GM12873 (cell line): ENCODE data around the gene RPL19.

Experiments used
- TF ChIP-seq, protein P1 (sequence below): IDR thresholded peaks from 2 replicates; pipeline ENCODE4 v1.5.1; 2012; ENCODE audit warnings: low read depth, mild to moderate bottlenecking, moderate library complexity, low read length, control low read depth; ENCODE audit not compliant: insufficient read depth; ENCODE audit errors: missing control alignments

RPL19 gene

DNA sequence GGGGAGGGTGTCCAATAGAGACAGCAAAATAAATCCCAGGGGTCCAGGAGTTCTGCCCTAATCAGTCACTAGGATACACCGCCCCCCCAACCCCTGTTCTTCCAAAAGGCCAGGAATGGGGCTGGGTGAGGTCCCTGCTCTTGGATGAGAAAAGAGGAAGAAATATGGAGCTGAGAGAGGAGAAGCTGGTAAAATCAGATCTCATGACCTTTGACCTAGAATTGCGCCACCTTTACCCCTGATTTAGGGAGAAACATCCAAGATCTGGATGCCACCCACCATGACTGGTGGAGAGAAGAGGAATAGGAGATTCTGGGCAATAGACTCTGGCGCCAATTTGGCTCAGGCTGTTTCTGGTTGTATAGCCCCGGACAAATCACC, 1.9 kb upstream of the RPL19 start:
- TF ChIP-seq, protein P1, sequence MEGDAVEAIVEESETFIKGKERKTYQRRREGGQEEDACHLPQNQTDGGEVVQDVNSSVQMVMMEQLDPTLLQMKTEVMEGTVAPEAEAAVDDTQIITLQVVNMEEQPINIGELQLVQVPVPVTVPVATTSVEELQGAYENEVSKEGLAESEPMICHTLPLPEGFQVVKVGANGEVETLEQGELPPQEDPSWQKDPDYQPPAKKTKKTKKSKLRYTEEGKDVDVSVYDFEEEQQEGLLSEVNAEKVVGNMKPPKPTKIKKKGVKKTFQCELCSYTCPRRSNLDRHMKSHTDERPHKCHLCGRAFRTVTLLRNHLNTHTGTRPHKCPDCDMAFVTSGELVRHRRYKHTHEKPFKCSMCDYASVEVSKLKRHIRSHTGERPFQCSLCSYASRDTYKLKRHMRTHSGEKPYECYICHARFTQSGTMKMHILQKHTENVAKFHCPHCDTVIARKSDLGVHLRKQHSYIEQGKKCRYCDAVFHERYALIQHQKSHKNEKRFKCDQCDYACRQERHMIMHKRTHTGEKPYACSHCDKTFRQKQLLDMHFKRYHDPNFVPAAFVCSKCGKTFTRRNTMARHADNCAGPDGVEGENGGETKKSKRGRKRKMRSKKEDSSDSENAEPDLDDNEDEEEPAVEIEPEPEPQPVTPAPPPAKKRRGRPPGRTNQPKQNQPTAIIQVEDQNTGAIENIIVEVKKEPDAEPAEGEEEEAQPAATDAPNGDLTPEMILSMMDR: no peak

DNA sequence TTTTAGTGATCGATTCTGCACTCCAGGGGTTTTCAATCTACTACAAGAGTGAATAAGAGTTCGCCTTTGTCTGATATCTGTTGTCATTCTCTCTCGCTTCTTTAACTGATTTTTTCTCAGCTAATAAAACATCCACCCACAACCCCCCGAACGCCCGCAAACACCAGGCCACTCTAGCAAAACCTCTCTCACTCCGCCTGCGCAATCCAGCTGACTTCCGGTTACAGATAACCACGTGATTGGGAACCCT, 338 bp upstream of the RPL19 start:
- TF ChIP-seq, protein P1: no peak

DNA sequence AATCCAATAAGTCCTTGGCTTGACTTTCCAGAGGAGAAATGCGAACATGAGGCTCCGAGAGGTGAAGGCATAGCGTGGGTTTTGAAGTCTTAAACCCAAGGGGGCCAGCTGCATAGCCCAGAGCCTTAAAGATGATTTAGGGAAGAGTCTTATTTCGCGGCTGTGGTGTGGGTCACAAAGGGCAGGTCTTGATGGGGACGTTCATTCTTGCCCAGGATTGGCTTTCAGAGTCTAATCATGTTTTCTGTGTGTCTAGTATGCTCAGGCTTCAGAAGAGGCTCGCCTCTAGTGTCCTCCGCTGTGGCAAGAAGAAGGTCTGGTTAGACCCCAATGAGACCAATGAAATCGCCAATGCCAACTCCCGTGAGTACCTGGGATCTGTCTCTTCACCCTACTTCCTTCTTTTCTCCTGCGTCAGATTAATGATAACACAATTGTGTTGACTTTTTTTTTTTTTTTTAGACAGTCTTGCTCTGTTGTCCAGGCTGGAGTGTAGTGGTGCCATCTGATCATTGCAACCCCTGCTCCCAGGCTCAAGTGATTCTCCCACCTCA, 951 bp downstream of the RPL19 start:
- TF ChIP-seq, protein P1: no peak

DNA sequence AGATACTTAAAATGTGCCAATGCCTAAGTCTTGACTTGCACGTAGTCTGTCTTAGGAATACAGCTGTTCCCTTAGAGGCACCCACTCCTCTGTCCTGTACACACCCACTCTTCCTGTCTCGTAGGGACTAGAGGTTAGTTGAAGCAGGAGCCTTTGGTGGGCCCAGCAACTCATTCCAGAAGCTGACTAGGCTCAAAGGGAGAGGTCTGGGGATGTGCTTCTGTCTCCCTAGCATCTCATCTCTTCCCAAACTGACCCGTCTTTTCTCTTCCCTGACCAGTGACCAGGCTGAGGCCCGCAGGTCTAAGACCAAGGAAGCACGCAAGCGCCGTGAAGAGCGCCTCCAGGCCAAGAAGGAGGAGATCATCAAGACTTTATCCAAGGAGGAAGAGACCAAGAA, 4.2 kb downstream of the RPL19 start:
- TF ChIP-seq, protein P1: no peak

DNA sequence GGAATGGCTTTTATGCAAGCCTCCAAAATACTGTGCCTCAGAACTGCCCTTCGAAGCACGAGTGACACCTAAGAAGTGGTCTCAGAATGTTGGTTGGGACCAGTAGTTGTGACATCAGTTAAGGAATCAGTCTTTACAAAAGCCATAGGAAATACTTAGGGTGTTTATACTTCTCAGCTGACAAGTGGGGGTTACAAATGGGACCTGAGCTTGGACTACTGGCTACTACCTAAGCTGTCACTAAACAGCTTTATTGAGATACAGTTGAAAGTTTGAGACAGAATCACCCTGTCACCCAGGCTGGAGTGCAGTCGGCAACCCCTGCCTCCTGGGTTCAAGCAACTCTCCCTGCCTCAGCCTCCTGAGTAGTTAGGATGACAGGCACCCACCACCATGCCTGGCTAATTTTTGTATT, 5.0 kb downstream of the RPL19 start:
- TF ChIP-seq, protein P1: no peak

DNA sequence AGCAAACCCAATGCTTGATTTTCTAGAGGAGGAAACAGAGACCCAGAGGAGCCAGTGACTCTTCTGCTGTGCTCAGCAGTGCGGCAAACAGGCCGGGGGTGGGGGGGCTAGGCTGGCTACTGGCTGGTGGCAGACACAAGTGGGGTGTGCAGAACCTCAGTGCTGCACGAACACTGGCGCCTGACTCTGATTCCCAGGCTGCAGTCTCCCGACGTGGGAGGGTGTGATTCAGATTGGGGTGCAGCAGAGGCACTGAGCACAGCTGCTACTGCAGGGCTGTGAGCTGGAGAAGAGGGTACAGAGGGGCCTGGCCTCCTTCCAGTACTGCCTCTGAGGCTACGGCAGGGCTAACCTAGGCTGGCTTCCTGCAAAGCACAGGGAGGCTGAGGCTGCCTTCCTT, 8.1 kb downstream of the RPL19 start:
- TF ChIP-seq, protein P1: no peak

DNA sequence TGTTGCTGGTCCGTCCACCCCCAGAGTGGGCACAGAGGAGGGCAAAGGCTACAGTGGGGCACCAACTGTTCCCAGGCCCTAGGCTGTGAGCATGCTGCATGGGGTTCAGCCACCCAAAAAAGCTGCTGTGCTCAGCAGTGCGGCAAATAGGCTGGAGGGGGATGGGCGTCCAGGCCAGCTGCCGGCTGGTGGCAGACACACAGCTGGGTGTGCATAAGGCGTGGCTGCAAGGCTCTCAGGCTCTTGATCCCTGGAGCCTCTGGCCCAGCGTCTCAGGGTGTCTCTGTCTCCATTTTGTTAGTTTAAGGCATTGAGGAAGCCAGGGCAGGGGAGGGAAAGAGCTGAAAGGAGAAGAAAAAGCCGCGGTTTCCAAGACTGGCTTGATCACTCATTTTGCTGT, 8.8 kb downstream of the RPL19 start:
- TF ChIP-seq, protein P1: no peak
